AG04450 (cell line): ENCODE results near the gene WNT7A. TPM values are rescaled to one million over a fixed set of nuclear protein-coding genes. Genes with fewer than 3 reads are reported as not detected.

Experiments
- CTCF ChIA-PET: fragments of 300-600, 350-600 bp; formaldehyde crosslinking; extraction: SDS; loops from one replicate; lab custom pipeline; 2022; ENCODE audit warnings: antibody characterized with exemption, inconsistent platforms; lab: Charles Lee
- POLR2A ChIA-PET: fragments of 350-600 bp; formaldehyde crosslinking; extraction: SDS; loops from one replicate; lab custom pipeline; 2021; ENCODE audit warnings: antibody characterized with exemption, inconsistent platforms; lab: Yijun Ruan, JAX
- DNase-seq: peaks from one replicate; pipeline ENCODE4 v3.0.0-alpha.2; 2011; ENCODE audit warnings: low read depth, low spot score
- H3K27ac ChIP-seq: one replicate; pipeline ENCODE4 v1.5.1; 2012; ENCODE audit warnings: low read depth, low read length, control low read depth
- H3K27me3 ChIP-seq: one replicate; pipeline ENCODE4 v1.6.0; 2012; ENCODE audit warnings: low read length; ENCODE audit not compliant: control insufficient read depth, insufficient read depth
- H3K4me3 ChIP-seq: 2 replicates; pipeline ENCODE4 v1.5.1; 2011; ENCODE audit warnings: mild to moderate bottlenecking, low read depth, low read length, control low read depth
- H3K9me3 ChIP-seq: 2 replicates; pipeline ENCODE4 v1.5.1; 2012; ENCODE audit warnings: low read length; ENCODE audit not compliant: control insufficient read depth, insufficient read depth
- polyA plus RNA-seq: library from polyadenylated mRNA; depleted of rRNA; stranded (reverse); fragments of >200 nt; gene quantifications from 2 replicates; pipeline ENCODE4 v1.2.3, GENCODE V29; 2011
- TF ChIP-seq, protein P1 (sequence below): IDR thresholded peaks from 2 replicates; pipeline ENCODE4 v1.5.1; 2011; ENCODE audit warnings: low read depth, low read length, control low read depth, inconsistent platforms

Gene WNT7A
- polyA plus RNA-seq, 1 experiment: not detected

DNA sequence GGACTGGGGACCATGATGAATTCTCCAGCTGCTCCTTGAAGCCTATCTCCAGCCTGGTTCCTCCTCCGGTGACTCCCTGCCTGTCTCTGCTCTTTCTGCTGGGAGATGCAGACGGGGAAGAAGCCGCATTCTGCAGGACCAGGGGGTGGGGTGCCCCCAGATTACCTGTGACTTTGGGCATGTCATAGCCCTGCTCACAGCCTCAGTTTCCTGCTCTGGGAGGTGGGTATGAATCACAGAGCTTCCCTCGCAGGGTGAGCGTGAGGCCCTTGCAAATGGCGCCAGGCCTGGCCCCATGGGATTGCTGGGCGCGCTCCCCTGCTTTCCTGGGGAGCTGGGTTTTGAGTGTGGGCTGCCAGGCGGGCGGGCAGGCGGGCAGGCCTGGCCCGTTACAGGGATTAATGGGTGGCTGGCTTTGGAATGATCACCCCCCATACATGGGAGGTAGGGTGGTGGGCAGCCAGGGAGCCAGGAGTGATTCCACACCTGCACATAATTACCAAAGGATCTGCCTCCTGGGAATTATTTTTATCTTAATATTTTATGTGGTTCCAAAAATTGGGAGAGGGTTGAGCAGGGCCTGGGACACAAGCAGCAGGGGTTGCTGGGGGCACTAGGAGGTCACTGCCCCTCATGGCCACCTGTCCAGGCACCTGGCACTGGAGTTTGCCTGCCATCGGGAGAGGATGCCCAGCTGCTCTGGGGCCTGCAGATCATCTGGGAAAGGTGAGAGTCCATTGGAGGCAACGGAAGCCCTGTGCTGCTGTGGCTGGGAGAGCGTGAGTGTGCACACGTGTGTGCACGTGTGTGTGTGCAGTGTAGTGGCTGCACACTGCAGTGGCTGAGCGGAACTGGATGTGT, 106.8 kb downstream of the WNT7A start:
- ChIA-PET POLR2A (no interaction called here), CTCF (no interaction called here)
- no peaks in the 10 kb centered on the region for H3K27me3 ChIP-seq
- TF ChIP-seq, protein P1, sequence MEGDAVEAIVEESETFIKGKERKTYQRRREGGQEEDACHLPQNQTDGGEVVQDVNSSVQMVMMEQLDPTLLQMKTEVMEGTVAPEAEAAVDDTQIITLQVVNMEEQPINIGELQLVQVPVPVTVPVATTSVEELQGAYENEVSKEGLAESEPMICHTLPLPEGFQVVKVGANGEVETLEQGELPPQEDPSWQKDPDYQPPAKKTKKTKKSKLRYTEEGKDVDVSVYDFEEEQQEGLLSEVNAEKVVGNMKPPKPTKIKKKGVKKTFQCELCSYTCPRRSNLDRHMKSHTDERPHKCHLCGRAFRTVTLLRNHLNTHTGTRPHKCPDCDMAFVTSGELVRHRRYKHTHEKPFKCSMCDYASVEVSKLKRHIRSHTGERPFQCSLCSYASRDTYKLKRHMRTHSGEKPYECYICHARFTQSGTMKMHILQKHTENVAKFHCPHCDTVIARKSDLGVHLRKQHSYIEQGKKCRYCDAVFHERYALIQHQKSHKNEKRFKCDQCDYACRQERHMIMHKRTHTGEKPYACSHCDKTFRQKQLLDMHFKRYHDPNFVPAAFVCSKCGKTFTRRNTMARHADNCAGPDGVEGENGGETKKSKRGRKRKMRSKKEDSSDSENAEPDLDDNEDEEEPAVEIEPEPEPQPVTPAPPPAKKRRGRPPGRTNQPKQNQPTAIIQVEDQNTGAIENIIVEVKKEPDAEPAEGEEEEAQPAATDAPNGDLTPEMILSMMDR: no peak
- DNase-seq: no peak
- H3K27ac ChIP-seq: no peak overlapping the region
- no peak overlapping the region for H3K4me3 ChIP-seq
- H3K9me3 ChIP-seq: peaks cover 29% of the 10 kb centered on the region; the same call in 1 of the 2 replicates

DNA sequence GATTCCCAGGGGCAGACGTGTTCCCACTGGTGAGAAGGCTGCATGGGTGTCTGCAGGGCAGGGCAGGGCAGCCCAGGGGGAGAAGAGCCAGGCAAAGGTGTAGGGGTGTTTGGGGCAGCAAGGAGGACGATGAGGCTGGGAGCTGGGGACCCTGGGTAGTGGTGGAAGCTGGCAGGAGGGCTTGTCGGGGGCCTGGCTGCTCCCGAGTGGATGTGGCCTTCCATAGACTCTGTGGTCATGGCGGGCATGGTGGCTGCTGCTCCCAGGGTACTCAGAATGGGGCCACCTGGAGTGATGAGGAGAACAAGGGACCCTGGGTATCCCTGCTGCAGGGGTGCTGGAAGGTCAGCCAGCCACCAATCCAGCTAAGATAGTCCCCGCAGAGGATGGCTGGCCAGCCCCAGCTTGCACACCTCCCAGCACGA, 107.5 kb downstream of the WNT7A start:
- Histone ChIP-seq H3K9me3 (peaks cover 35% of the 10 kb centered on the region; the same call in 1 of the 2 replicates), H3K27ac (no peak overlapping the region), H3K4me3 (no peak overlapping the region), H3K27me3 (no peaks in the 10 kb centered on the region)
- POLR2A ChIA-PET: no interaction called here
- CTCF ChIA-PET: no interaction called here
- DNase-seq: no peak
- TF ChIP-seq, protein P1: no peak

DNA sequence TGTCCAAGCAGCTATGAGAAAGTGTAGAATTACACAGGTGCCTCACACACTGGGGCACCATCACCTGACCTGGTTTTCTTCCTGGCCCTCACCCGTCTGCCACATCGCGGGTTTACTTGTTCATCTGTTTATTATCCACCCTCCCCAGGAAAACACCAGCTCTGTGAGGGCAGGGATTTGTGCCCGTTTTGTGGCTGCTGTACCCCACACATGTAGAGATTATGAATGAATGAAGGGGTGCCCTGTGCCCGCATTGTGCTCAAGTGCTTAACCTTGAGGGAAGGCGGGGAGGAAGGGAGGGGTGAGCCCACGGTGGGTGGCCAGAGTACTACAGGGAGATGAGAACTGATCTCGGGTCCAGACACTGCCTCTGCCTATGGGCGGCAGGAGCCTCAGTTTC, 108.4 kb downstream of the WNT7A start:
- Histone ChIP-seq H3K4me3 (no peak overlapping the region), H3K9me3 (peaks cover 38% of the 10 kb centered on the region; the same call in 1 of the 2 replicates), H3K27me3 (peaks cover 2% of the 10 kb centered on the region), H3K27ac (no peak overlapping the region)
- TF ChIP-seq, protein P1: no peak
- ChIA-PET POLR2A (no interaction called here), CTCF (no interaction called here)
- DNase-seq: no peak

DNA sequence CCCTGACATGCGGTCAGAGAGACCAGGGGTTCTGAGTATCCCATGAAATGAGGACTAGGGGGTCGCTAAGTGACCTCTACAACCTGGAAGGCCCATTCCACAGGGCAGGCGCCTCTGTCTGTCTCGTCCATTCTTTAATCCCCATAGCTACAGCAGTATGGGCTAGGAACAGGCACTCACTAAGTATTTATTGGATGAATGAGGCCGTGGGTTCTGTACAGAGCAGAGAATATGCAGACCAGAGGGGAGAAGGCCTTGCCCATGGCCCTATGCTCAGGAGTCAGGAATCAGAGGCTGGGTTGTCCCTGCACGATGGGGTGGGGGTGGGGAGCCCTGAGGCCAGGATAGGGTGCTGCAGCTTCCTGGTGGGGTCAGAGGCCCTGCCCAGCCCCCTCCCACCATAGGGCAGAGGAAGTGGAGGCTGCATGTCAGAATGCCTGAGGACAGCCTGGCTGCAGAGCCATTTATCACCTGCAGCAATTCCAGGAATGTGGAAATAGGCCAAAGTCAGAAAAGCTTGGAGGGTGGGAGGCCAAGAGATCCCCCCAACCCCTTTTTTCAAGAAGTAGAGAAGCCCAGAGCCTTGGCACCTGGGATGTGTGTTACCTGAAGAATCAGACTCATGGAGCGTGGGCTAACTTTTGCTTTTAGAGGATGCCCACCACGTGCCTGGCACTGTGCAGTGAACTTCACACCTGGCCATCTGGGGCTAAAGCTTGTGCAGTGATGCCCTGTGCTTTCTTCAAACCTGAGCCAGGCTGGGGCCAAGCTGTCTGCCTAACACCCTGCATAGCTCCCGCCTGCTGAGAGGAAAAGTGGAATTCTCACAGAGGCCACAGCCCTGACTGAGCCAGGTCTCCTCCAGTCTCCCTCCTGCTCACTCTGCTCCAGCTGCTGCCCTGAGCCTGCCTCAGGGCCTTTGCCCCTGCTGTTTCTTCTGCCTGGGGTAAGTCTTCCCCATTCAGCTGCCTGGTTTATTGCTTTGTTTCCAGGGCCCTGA, 109.4 kb downstream of the WNT7A start:
- no peak for DNase-seq
- no peak overlapping the region for H3K4me3 ChIP-seq
- ChIA-PET CTCF (no interaction called here), POLR2A (no interaction called here)
- TF ChIP-seq, protein P1: no peak
- H3K9me3 ChIP-seq: peaks cover 38% of the 10 kb centered on the region; the same call in 1 of the 2 replicates
- H3K27ac ChIP-seq: no peak overlapping the region
- H3K27me3 ChIP-seq: peaks cover 2% of the 10 kb centered on the region
